HEK293 (cell line): ENCODE results near the gene RACK1.

Source experiments
- GLIS2 ChIP-seq: fragments of 450-650 bp; formaldehyde crosslinking; IDR thresholded peaks from 2 replicates; pipeline ENCODE4 v1.5.1; 2016; ENCODE audit warnings: missing biosample characterization, missing genetic modification characterization
- HOXD13 ChIP-seq: sonication (generic); formaldehyde crosslinking; IDR thresholded peaks from 2 replicates; pipeline ENCODE4 v1.8.0; 2022; ENCODE audit warnings: missing genetic modification reagents, borderline replicate concordance
- IKZF3 ChIP-seq: fragments of 450-650 bp; IDR thresholded peaks from 2 replicates; pipeline ENCODE4 v1.5.0; 2018; ENCODE audit warnings: missing biosample characterization, mild to moderate bottlenecking, missing genetic modification characterization, moderate library complexity
- REPIN1 ChIP-seq: fragments of 450-650 bp; formaldehyde crosslinking; IDR thresholded peaks from 2 replicates; pipeline ENCODE4 v1.5.1; 2017; ENCODE audit warnings: missing biosample characterization, missing genetic modification characterization, low read depth
- WT1 ChIP-seq: fragments of 450-650 bp; formaldehyde crosslinking; IDR thresholded peaks from 2 replicates; pipeline ENCODE4 v1.5.1; 2016; ENCODE audit warnings: missing biosample characterization, missing genetic modification characterization
- YY2 ChIP-seq: fragments of 450-650 bp; formaldehyde crosslinking; IDR thresholded peaks from 2 replicates; pipeline ENCODE4 v1.5.1; 2016; ENCODE audit warnings: missing biosample characterization, missing genetic modification characterization
- ZBTB7A ChIP-seq: fragments of 450-650 bp; formaldehyde crosslinking; IDR thresholded peaks from 2 replicates; pipeline ENCODE4 v1.5.1; 2016; ENCODE audit warnings: low read depth, missing biosample characterization, missing genetic modification characterization
- ZFHX2 ChIP-seq: fragments of 450-650 bp; formaldehyde crosslinking; conservative IDR thresholded peaks from 2 replicates; pipeline ENCODE4 v1.5.1; 2016; ENCODE audit warnings: missing biosample characterization, missing genetic modification characterization
- ZFP69B ChIP-seq: fragments of 450-650 bp; formaldehyde crosslinking; IDR thresholded peaks from 2 replicates; pipeline ENCODE4 v1.5.1; 2016; ENCODE audit warnings: missing biosample characterization, missing genetic modification characterization
- ZNF146 ChIP-seq: fragments of 450-650 bp; formaldehyde crosslinking; IDR thresholded peaks from 2 replicates; pipeline ENCODE4 v1.5.1; 2016; ENCODE audit warnings: missing biosample characterization, missing genetic modification characterization
- ZNF157 ChIP-seq: fragments of 450-650 bp; formaldehyde crosslinking; IDR thresholded peaks from 2 replicates; pipeline ENCODE4 v1.5.1; 2016; ENCODE audit warnings: missing biosample characterization, missing genetic modification characterization
- ZNF2 ChIP-seq: fragments of 450-650 bp; formaldehyde crosslinking; IDR thresholded peaks from 2 replicates; pipeline ENCODE4 v1.5.1; 2016; ENCODE audit warnings: missing biosample characterization, missing genetic modification characterization
- ZNF211 ChIP-seq: fragments of 450-650 bp; formaldehyde crosslinking; IDR thresholded peaks from 2 replicates; pipeline ENCODE4 v1.5.1; 2016; ENCODE audit warnings: low read depth, missing biosample characterization, missing genetic modification characterization
- ZNF248 ChIP-seq: fragments of 450-650 bp; formaldehyde crosslinking; IDR thresholded peaks from 2 replicates; pipeline ENCODE4 v1.5.1; 2017; ENCODE audit warnings: missing biosample characterization, missing genetic modification characterization
- ZNF274 ChIP-seq, 2 experiments: fragments of 200-500 bp in 1 of 2; fragments of 450-650 bp in 1 of 2; sonication (Bioruptor generic) in 1 of 2; formaldehyde crosslinking in 1 of 2; IDR thresholded peaks; 2 replicates each; pipeline versions ENCODE4 v1.5.1 to v1.6.1; 2014 to 2016; ENCODE audit warnings: borderline replicate concordance in 1 of 2, inconsistent platforms in 1 of 2, low read length in 1 of 2, missing biosample characterization in 1 of 2, missing genetic modification characterization in 1 of 2
- ZNF366 ChIP-seq: fragments of 450-650 bp; formaldehyde crosslinking; conservative IDR thresholded peaks from 2 replicates; pipeline ENCODE4 v1.5.1; 2016; ENCODE audit warnings: missing biosample characterization, missing genetic modification characterization
- ZNF391 ChIP-seq: fragments of 450-650 bp; formaldehyde crosslinking; IDR thresholded peaks from 2 replicates; pipeline ENCODE4 v1.5.1; 2016; ENCODE audit warnings: low read depth, missing biosample characterization, missing genetic modification characterization, borderline replicate concordance
- ZNF394 ChIP-seq: fragments of 450-650 bp; formaldehyde crosslinking; IDR thresholded peaks from 2 replicates; pipeline ENCODE4 v1.5.1; 2016; ENCODE audit warnings: missing biosample characterization, missing genetic modification characterization, mild to moderate bottlenecking, moderate library complexity, borderline replicate concordance
- ZNF473 ChIP-seq: fragments of 450-650 bp; formaldehyde crosslinking; IDR thresholded peaks from 2 replicates; pipeline ENCODE4 v1.5.1; 2017; ENCODE audit warnings: missing biosample characterization, missing genetic modification characterization
- ZNF600 ChIP-seq: fragments of 450-650 bp; formaldehyde crosslinking; IDR thresholded peaks from 2 replicates; pipeline ENCODE4 v1.5.1; 2016; ENCODE audit warnings: missing biosample characterization, missing genetic modification characterization
- ZNF623 ChIP-seq: fragments of 450-650 bp; formaldehyde crosslinking; IDR thresholded peaks from 2 replicates; pipeline ENCODE4 v1.5.1; 2016; ENCODE audit warnings: missing biosample characterization, missing genetic modification characterization
- ZNF660 ChIP-seq: fragments of 450-650 bp; IDR thresholded peaks from 2 replicates; pipeline ENCODE4 v1.5.1; 2018; ENCODE audit warnings: missing biosample characterization, mild to moderate bottlenecking, missing genetic modification characterization
- ZNF664 ChIP-seq: fragments of 450-650 bp; formaldehyde crosslinking; IDR thresholded peaks from 2 replicates; pipeline ENCODE4 v1.5.1; 2016; ENCODE audit warnings: missing biosample characterization, missing genetic modification characterization
- ZNF677 ChIP-seq: fragments of 450-650 bp; IDR thresholded peaks from 2 replicates; pipeline ENCODE4 v1.5.0; 2018; ENCODE audit warnings: missing biosample characterization, mild to moderate bottlenecking, missing genetic modification characterization, moderate library complexity
- ZNF701 ChIP-seq: fragments of 450-650 bp; formaldehyde crosslinking; IDR thresholded peaks from 2 replicates; pipeline ENCODE4 v1.5.1; 2016; ENCODE audit warnings: missing biosample characterization, missing genetic modification characterization
- ZNF76 ChIP-seq: fragments of 450-650 bp; formaldehyde crosslinking; IDR thresholded peaks from 2 replicates; pipeline ENCODE4; 2016; ENCODE audit warnings: low read depth, missing biosample characterization, missing genetic modification characterization, borderline replicate concordance
- ZNF791 ChIP-seq: fragments of 450-650 bp; formaldehyde crosslinking; IDR thresholded peaks from 2 replicates; pipeline ENCODE4 v1.5.1; 2016; ENCODE audit warnings: missing biosample characterization, missing genetic modification characterization
- TF ChIP-seq, protein P1 (sequence below): fragments of 450-650 bp; formaldehyde crosslinking; IDR thresholded peaks from 2 replicates; pipeline ENCODE4 v1.5.1; 2017; ENCODE audit warnings: missing biosample characterization, missing genetic modification characterization
- TF ChIP-seq, protein P2 (sequence below): IDR thresholded peaks from 2 replicates; pipeline ENCODE4 v1.6.1; 2011; ENCODE audit warnings: mild to moderate bottlenecking, low read depth, low read length, borderline replicate concordance
- TF ChIP-seq, protein P3 (sequence below): fragments of 450-650 bp; formaldehyde crosslinking; IDR thresholded peaks from 2 replicates; pipeline ENCODE4 v1.5.1; 2017; ENCODE audit warnings: missing biosample characterization, missing genetic modification characterization
- TF ChIP-seq, protein P4 (sequence below): fragments of 450-650 bp; formaldehyde crosslinking; IDR thresholded peaks from 2 replicates; pipeline ENCODE4 v1.5.1; 2016; ENCODE audit warnings: missing biosample characterization, missing genetic modification characterization
- TF ChIP-seq, protein P5 (sequence below): fragments of 450-650 bp; formaldehyde crosslinking; IDR thresholded peaks from 2 replicates; pipeline ENCODE4 v1.5.1; 2016; ENCODE audit warnings: missing biosample characterization, missing genetic modification characterization

The RACK1 gene

DNA sequence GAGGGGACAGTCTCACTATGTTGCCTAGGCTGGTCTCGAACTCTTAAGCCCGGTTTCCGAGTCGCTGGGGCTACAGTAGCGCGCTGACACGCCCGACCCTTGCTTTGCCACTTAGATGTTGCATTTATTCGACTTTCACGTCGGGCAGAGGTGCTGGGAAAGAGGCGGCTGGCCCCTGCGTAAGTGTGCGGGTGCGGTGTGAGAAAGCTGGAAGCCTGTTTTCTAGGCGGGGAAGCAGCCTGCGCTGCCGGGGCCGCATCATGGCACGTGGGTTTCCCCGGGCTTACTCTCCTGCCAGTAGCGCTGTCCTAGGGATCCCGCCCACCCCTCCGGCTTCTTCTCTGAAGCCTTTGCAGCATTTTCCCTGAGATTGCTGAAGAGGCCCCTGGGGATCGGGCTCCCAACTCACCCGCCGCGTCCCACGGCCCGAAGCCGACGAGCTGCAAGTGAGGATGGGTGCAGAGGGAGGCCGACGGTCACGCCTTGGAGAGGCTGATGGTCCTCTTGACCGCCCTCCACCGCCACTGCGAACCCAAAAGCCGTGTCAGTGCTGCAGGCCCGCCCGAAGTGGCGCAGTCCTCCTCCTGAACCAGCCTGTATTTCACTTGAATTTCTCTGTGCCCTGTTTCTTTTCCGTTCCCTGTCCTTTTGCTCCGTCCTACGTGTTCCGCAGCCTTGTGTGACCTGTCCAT, 26.4 kb downstream of the RACK1 start (continued):
- TF ChIP-seq ZNF211 (tag by site-specific recombination) (no peak), ZNF248 (tag by site-specific recombination) (no peak), ZNF394 (tag by site-specific recombination) (no peak; the same call in 1 of the 2 replicates), WT1 (tag by site-specific recombination) (no peak), ZNF391 (no peak), ZNF2 (tag by site-specific recombination) (no peak), ZNF157 (no peak), YY2 (tag by site-specific recombination) (no peak), ZBTB7A (tag by site-specific recombination) (no peak), ZNF677 (tag by site-specific recombination) (no peak), ZNF701 (tag by site-specific recombination) (no peak), ZNF473 (no peak), IKZF3 (tag by site-specific recombination) (peak; percentile 56; the same call in 1 of the 2 replicates), ZNF791 (tag by site-specific recombination) (no peak), ZNF664 (tag by site-specific recombination) (no peak), ZFP69B (tag by site-specific recombination) (no peak), ZFHX2 (tag by site-specific recombination) (no peak; the same call in 1 of the 2 replicates), ZNF623 (tag by site-specific recombination) (no peak), GLIS2 (tag by site-specific recombination) (peak; percentile 65), ZNF660 (peak; percentile 32), REPIN1 (tag by site-specific recombination) (no peak), HOXD13 (no peak), ZNF600 (tag by site-specific recombination) (peak; percentile 61; the same call in 1 of the 2 replicates), ZNF274 (IDR thresholded peaks at IDR 0.05; ENCODE audit: low read length) (no peak), ZNF274 (tag by site-specific recombination; IDR thresholded peaks at IDR 0.05; ENCODE audit: borderline replicate concordance) (no peak), ZNF366 (tag by site-specific recombination) (no peak), ZNF76 (tag by site-specific recombination) (peak; percentile 80; the same call in 1 of the 2 replicates), ZNF146 (no peak)
- TF ChIP-seq, protein P1, sequence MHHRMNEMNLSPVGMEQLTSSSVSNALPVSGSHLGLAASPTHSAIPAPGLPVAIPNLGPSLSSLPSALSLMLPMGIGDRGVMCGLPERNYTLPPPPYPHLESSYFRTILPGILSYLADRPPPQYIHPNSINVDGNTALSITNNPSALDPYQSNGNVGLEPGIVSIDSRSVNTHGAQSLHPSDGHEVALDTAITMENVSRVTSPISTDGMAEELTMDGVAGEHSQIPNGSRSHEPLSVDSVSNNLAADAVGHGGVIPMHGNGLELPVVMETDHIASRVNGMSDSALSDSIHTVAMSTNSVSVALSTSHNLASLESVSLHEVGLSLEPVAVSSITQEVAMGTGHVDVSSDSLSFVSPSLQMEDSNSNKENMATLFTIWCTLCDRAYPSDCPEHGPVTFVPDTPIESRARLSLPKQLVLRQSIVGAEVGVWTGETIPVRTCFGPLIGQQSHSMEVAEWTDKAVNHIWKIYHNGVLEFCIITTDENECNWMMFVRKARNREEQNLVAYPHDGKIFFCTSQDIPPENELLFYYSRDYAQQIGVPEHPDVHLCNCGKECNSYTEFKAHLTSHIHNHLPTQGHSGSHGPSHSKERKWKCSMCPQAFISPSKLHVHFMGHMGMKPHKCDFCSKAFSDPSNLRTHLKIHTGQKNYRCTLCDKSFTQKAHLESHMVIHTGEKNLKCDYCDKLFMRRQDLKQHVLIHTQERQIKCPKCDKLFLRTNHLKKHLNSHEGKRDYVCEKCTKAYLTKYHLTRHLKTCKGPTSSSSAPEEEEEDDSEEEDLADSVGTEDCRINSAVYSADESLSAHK (tag by site-specific recombination): 0 out of 2 replicates have a peak, but pooled peaks have one; percentile 23
- TF ChIP-seq, protein P2, sequence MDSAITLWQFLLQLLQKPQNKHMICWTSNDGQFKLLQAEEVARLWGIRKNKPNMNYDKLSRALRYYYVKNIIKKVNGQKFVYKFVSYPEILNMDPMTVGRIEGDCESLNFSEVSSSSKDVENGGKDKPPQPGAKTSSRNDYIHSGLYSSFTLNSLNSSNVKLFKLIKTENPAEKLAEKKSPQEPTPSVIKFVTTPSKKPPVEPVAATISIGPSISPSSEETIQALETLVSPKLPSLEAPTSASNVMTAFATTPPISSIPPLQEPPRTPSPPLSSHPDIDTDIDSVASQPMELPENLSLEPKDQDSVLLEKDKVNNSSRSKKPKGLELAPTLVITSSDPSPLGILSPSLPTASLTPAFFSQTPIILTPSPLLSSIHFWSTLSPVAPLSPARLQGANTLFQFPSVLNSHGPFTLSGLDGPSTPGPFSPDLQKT: no peak
- TF ChIP-seq, protein P3, sequence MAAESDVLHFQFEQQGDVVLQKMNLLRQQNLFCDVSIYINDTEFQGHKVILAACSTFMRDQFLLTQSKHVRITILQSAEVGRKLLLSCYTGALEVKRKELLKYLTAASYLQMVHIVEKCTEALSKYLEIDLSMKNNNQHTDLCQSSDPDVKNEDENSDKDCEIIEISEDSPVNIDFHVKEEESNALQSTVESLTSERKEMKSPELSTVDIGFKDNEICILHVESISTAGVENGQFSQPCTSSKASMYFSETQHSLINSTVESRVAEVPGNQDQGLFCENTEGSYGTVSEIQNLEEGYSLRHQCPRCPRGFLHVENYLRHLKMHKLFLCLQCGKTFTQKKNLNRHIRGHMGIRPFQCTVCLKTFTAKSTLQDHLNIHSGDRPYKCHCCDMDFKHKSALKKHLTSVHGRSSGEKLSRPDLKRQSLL: no peak
- TF ChIP-seq, protein P4, sequence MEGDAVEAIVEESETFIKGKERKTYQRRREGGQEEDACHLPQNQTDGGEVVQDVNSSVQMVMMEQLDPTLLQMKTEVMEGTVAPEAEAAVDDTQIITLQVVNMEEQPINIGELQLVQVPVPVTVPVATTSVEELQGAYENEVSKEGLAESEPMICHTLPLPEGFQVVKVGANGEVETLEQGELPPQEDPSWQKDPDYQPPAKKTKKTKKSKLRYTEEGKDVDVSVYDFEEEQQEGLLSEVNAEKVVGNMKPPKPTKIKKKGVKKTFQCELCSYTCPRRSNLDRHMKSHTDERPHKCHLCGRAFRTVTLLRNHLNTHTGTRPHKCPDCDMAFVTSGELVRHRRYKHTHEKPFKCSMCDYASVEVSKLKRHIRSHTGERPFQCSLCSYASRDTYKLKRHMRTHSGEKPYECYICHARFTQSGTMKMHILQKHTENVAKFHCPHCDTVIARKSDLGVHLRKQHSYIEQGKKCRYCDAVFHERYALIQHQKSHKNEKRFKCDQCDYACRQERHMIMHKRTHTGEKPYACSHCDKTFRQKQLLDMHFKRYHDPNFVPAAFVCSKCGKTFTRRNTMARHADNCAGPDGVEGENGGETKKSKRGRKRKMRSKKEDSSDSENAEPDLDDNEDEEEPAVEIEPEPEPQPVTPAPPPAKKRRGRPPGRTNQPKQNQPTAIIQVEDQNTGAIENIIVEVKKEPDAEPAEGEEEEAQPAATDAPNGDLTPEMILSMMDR: peak; percentile 88
- TF ChIP-seq, protein P5, sequence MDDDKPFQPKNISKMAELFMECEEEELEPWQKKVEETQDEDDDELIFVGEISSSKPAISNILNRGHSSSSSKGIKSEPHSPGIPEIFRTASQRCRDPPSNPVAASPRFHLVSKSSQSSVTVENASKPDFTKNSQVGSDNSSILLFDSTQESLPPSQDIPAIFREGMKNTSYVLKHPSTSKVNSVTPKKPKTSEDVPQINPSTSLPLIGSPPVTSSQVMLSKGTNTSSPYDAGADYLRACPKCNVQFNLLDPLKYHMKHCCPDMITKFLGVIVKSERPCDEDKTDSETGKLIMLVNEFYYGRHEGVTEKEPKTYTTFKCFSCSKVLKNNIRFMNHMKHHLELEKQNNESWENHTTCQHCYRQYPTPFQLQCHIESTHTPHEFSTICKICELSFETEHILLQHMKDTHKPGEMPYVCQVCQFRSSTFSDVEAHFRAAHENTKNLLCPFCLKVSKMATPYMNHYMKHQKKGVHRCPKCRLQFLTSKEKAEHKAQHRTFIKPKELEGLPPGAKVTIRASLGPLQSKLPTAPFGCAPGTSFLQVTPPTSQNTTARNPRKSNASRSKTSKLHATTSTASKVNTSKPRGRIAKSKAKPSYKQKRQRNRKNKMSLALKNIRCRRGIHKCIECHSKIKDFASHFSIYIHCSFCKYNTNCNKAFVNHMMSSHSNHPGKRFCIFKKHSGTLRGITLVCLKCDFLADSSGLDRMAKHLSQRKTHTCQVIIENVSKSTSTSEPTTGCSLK (tag by site-specific recombination): no peak
